Pancreas (tissue), 10 donors: ENCODE measurements around the gene HRH1. TPM values are rescaled to one million over a fixed set of nuclear protein-coding genes. Genes with fewer than 3 reads are reported as not detected.

Experiments used
- ATAC-seq, 4 donors: fragments of 200-7000 bp; cut with Tn5 transposase; one replicate each; pipeline versions ENCODE4 v1.8.0 to v1.9.1; 2020; ENCODE audit warnings: mild to moderate bottlenecking in 4 of 4, moderate library complexity in 4 of 4
- DNase-seq, 6 donors: peaks; one replicate each; pipeline ENCODE4 v3.0.0-alpha.2; 2020
- FAIRE-seq: peaks from 2 replicates; lab custom pipeline; 2012; peaks lifted over from hg19 to GRCh38; lab: Jason Lieb, UNC
- H3K27ac ChIP-seq, 4 donors: fragments of 200-600 bp; sonication (generic); 1 replicate in 3 of 4; 2 replicates in 1 of 4; pipeline versions ENCODE4 v1.5.0 to v1.8.0; 2020
- H3K27me3 ChIP-seq, 4 donors: fragments of 200-600 bp; one replicate each; pipeline ENCODE4 v1.8.0; 2021
- H3K36me3 ChIP-seq, 3 donors: fragments of 200-600 bp; sonication (generic) in 1 of 3; one replicate each; pipeline versions ENCODE4 v1.5.0 to v1.8.0; 2020 to 2021
- H3K4me1 ChIP-seq, 3 donors: fragments of 200-600 bp; one replicate each; pipeline ENCODE4 v1.8.0; 2021
- H3K4me3 ChIP-seq, 4 donors: fragments of 200-600 bp; sonication (generic) in 2 of 4; one replicate each; pipeline versions ENCODE4 v1.5.0 to v1.8.0; 2020 to 2021
- H3K9me3 ChIP-seq, 4 donors: fragments of 200-600 bp; one replicate each; pipeline ENCODE4 v1.8.0; 2021
- CTCF ChIP-seq, 4 donors: fragments of 200-600 bp; sonication (generic) in 3 of 4; IDR thresholded peaks; one replicate each; pipeline versions ENCODE4 v1.5.0 to v1.8.0; 2021; ENCODE audit warnings: antibody characterized with exemption in 4 of 4
- WGBS, 2 donors: extraction: QIAGEN DNeasy Blood & Tissue Kit; methylation state at CpG; one replicate each; pipeline ENCODE4 v1.1.7; 2013; 5-methylcytosine and 5-hydroxymethylcytosine counted together
- intact Hi-C, 3 donors: fragments of 100-400 bp; cut with DNase I; formaldehyde crosslinking; loops; one replicate each; pipeline versions ENCODE4 v1.11.1 to v1.14.2; 2022
- polyA plus RNA-seq, 2 donors: library from polyadenylated mRNA; stranded (reverse); fragments of 200-250 nt; gene quantifications; one replicate each; pipeline ENCODE4 v1.2.3, GENCODE V29; 2013
- total RNA-seq, 6 donors: library from RNA; stranded (reverse); fragmentation: NEBNext Ultra II Directional in 4 of 6; extraction: Animal tissue kit (Norgen Biotek cat#: 25700) in 4 of 6; gene quantifications; one replicate each; pipeline versions ENCODE4 v1.2.1 to v1.2.4, GENCODE V29; 2021 to 2023
- donor health status: healthy with polysubstance abuse.
- donor health status: DM: no; HTN: no; CAD: no; lungs with moderate emphysema.
- donor health status: DM: no; HTN: no; CAD: no.
- donor health status: control.
- donor health status: control.
- donor health status: Bipolar disorder and iron deficiency.
- donor health status: DM: yes; HTN: yes; CAD: no.
- donor health status: DM: no; HTN: no; CAD: no.
- donor health status: DM: no; HTN: no; CAD: no.
- donor health status: DM: yes; HTN: yes; CAD: no.

The HRH1 gene
- total and polyA plus RNA-seq, 8 donors: 0.16 to 1.3 (median 0.25) TPM

DNA sequence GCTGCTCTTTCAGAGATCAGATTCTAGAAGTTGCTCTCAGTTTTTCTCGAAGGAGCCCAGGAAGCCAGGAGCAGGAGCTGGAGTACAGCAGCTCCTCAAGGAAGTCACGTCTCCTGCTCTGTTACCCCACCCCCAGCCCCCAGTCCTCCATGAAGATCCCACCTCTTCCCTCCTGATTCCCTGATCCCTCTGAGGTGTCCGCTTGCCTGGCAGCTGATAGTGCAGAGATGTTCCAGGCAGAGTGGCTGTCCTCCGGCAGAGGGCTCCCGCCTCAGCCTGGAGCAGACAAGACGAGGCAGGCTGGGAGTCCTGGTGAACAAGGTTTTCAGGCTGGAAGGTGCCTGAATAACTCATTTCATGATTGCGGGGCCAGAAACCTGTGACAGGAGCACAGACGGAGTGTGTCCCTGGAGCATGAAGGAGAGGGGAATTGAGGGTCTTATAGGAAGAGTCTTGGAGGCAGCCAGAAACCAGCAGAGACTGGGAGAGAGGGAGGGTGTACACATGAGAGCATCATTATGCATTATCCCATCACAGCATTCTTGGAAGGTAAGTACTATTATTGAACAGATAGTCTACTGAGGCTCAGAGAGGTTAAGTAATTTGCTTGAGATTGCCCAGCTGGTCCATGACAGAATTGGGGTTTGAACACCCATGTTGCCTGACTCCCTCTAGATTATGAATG, 1.2 kb downstream of the HRH1 start:
- Histone ChIP-seq H3K27me3 (peaks cover 0 to 7% (median 2%) of the 10 kb centered on the region in 4 donors), H3K4me3 (peak overlapping the region in 1 of 4 donors; percentile 33), H3K36me3 (no peaks in the 10 kb centered on the region), H3K9me3 (no peaks in the 10 kb centered on the region), H3K4me1 (no peaks in the 10 kb centered on the region), H3K27ac (no peak overlapping the region)
- FAIRE-seq (no peak), ATAC-seq (peak in 3 of 4 donors; percentile 72 to 88 (median 83)), DNase-seq (peak in 2 of 6 donors; percentile 30 to 68)
- intact Hi-C loops: no loop called here
- peak in 1 of 4 donors; percentile 29 for TF ChIP-seq CTCF (IDR thresholded peaks at IDR 0.05)
- 2% methylated on average over 8 of the region's 8 CpGs for WGBS, 2 donors

- Histone ChIP-seq H3K4me3 (no peak overlapping the region), H3K9me3 (no peaks in the 10 kb centered on the region), H3K4me1 (no peaks in the 10 kb centered on the region), H3K36me3 (no peaks in the 10 kb centered on the region), H3K27me3 (peaks cover 0 to 7% (median 2%) of the 10 kb centered on the region in 4 donors), H3K27ac (no peak overlapping the region)
- DNase-seq: no peak
- intact Hi-C loops: no loop called here
- no peak for ATAC-seq
- no peak for FAIRE-seq
- TF ChIP-seq CTCF (IDR thresholded peaks at IDR 0.05): no peak
- WGBS, 2 donors: 44 to 55% methylated on average over 4 of the region's 4 CpGs
These were observed 1.7 kb downstream of the HRH1 start for GRCh38 chr3:11156026-11156410.

- Histone ChIP-seq H3K27ac (no peak overlapping the region), H3K4me1 (no peaks in the 10 kb centered on the region), H3K36me3 (no peaks in the 10 kb centered on the region), H3K9me3 (no peaks in the 10 kb centered on the region), H3K4me3 (no peak overlapping the region), H3K27me3 (peaks cover 0 to 7% (median 2%) of the 10 kb centered on the region in 4 donors)
- 42 to 60% methylated on average over 7 of the region's 7 CpGs for WGBS, 2 donors
- FAIRE-seq (no peak), ATAC-seq (no peak), DNase-seq (no peak)
- intact Hi-C loops: no loop called here
- TF ChIP-seq CTCF (IDR thresholded peaks at IDR 0.05): no peak
These were observed 3.1 kb downstream of the HRH1 start for GRCh38 chr3:11157421-11157820.

GRCh38 chr3:11159421-11159904, 5.2 kb downstream of the HRH1 start:
- ATAC-seq (peak in 2 of 4 donors; percentile 32 to 41), FAIRE-seq (no peak), DNase-seq (no peak)
- no peaks in the 10 kb centered on the region for H3K4me1 ChIP-seq
- no peak overlapping the region for H3K4me3 ChIP-seq
- H3K9me3 ChIP-seq: no peaks in the 10 kb centered on the region
- H3K27ac ChIP-seq: no peak overlapping the region
- no peak for TF ChIP-seq CTCF (IDR thresholded peaks at IDR 0.05)
- H3K36me3 ChIP-seq: no peaks in the 10 kb centered on the region
- intact Hi-C loops: no loop called here
- 28 to 42% methylated on average over 5 of the region's 5 CpGs for WGBS, 2 donors
- H3K27me3 ChIP-seq: peaks cover 0 to 7% (median 2%) of the 10 kb centered on the region in 4 donors

DNA sequence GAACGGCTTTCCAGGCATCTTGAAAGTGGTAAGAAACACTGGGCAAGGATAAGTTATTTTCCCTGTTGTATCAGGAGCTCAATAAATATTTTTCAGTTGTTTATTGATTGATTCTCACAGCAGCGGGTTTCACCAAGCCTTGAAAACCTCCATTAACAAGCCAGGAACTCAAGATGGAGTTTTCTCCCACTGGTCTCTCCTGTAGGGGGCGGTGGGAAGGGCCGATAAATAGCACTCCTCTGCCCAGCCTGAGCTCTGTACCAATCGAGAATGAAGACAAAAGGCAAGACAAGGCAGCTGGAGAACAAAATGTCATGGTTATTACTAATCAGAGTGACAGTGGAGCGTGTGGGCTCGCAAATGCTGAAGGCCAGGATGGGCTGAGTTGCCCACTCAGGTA, 7.4 kb downstream of the HRH1 start:
- FAIRE-seq (no peak), ATAC-seq (no peak)

More for the DNA sequence above, 7.4 kb downstream of the HRH1 start:
- Histone ChIP-seq H3K4me3 (no peak overlapping the region), H3K9me3 (no peaks in the 10 kb centered on the region), H3K27ac (no peak overlapping the region), H3K27me3 (no peaks in the 10 kb centered on the region), H3K4me1 (no peaks in the 10 kb centered on the region), H3K36me3 (no peaks in the 10 kb centered on the region)
- no peak for DNase-seq
- intact Hi-C loops: no loop called here
- 52 to 57% methylated on average over 7 of the region's 7 CpGs for WGBS, 2 donors
- no peak for TF ChIP-seq CTCF (IDR thresholded peaks at IDR 0.05)
